HG02610 (cell line): ENCODE data around the gene GNPAT.

Experiments
- ATAC-seq: cut with Tn5 transposase; IDR thresholded peaks from one replicate; pipeline ENCODE4 v1.9.1; 2021; ENCODE audit warnings: mild to moderate bottlenecking, moderate library complexity; ENCODE audit not compliant: unreplicated experiment

Gene GNPAT

GRCh38 chr1:231241750-231242149 is 738 bp downstream of the GNPAT start:
- peak; percentile 20 for ATAC-seq

GRCh38 chr1:231242516-231243198 is 1.6 kb downstream of the GNPAT start:
- no peak for ATAC-seq

GRCh38 chr1:231248778-231249177 is 7.8 kb downstream of the GNPAT start:
- ATAC-seq: no peak

- no peak for ATAC-seq
These were observed 11.3 kb downstream of the GNPAT start for GRCh38 chr1:231252336-231252735.

GRCh38 chr1:231260351-231260750 is 19.3 kb downstream of the GNPAT start:
- no peak for ATAC-seq

- no peak for ATAC-seq
These were observed 23.6 kb downstream of the GNPAT start for GRCh38 chr1:231264642-231265041.

- no peak for ATAC-seq
These were observed 24.4 kb downstream of the GNPAT start for GRCh38 chr1:231265379-231265778.

GRCh38 chr1:231266811-231267322 is 25.9 kb downstream of the GNPAT start:
- ATAC-seq: no peak

GRCh38 chr1:231272173-231272572 is 31.2 kb downstream of the GNPAT start:
- no peak for ATAC-seq

- no peak for ATAC-seq
These were observed 31.9 kb downstream of the GNPAT start for GRCh38 chr1:231272880-231273279.

- no peak for ATAC-seq
These were observed 33.3 kb downstream of the GNPAT start for GRCh38 chr1:231274119-231274825.

GRCh38 chr1:231278100-231278790 is 37.2 kb downstream of the GNPAT start:
- ATAC-seq: no peak

- no peak for ATAC-seq
These were observed 38.1 kb downstream of the GNPAT start for GRCh38 chr1:231279081-231279480.

- no peak for ATAC-seq
These were observed 38.7 kb downstream of the GNPAT start for GRCh38 chr1:231279683-231280082.

- ATAC-seq: no peak
These were observed 43.4 kb downstream of the GNPAT start for GRCh38 chr1:231284441-231284840.

GRCh38 chr1:231286603-231287002 is 45.6 kb downstream of the GNPAT start:
- no peak for ATAC-seq

- no peak for ATAC-seq
These were observed 54.9 kb downstream of the GNPAT start for GRCh38 chr1:231295938-231296337.

- ATAC-seq: no peak
These were observed 61.0 kb downstream of the GNPAT start for GRCh38 chr1:231301990-231302389.

- ATAC-seq: no peak
These were observed 69.5 kb downstream of the GNPAT start for GRCh38 chr1:231310391-231310934.

GRCh38 chr1:231311720-231312431 is 70.9 kb downstream of the GNPAT start:
- ATAC-seq: no peak

GRCh38 chr1:231312432-231312788 is 71.4 kb downstream of the GNPAT start:
- no peak for ATAC-seq
